Testis (tissue), 3 donors: ENCODE results near the gene TMEM8B. TPM values are rescaled to one million over a fixed set of nuclear protein-coding genes. Genes with fewer than 3 reads are reported as not detected.

Source experiments
- DNase-seq: peaks from one replicate; pipeline ENCODE4 v3.0.0-alpha.2; 2019
- H3K27ac ChIP-seq, 2 donors: fragments of 200-600 bp; sonication (generic); one replicate each; pipeline ENCODE4 v1.5.1; 2019
- H3K27me3 ChIP-seq: fragments of 200-600 bp; sonication (generic); one replicate; pipeline ENCODE4 v1.5.1; 2019
- H3K36me3 ChIP-seq: fragments of 200-600 bp; sonication (generic); one replicate; pipeline ENCODE4 v1.5.1; 2017; ENCODE audit warnings: low read depth; ENCODE audit errors: missing control alignments
- H3K4me1 ChIP-seq: fragments of 200-600 bp; sonication (generic); one replicate; pipeline ENCODE4 v1.5.1; 2019
- H3K4me3 ChIP-seq, 2 donors: fragments of 200-600 bp; sonication (generic); one replicate each; pipeline ENCODE4 v1.5.1; 2017 to 2019
- H3K9me3 ChIP-seq: fragments of 200-600 bp; sonication (generic); one replicate; pipeline ENCODE4 v1.5.1; 2017
- POLR2A ChIP-seq: fragments of 450-650 bp; IDR thresholded peaks from one replicate; pipeline ENCODE4 v1.6.1; 2017; ENCODE audit warnings: antibody characterized with exemption, mild to moderate bottlenecking, moderate library complexity
- WGBS, 2 donors: methylation state at CpG; one replicate each; pipeline ENCODE4 v1.1.5; 2018; 5-methylcytosine and 5-hydroxymethylcytosine counted together
- intact Hi-C: fragments of 100-400 bp; cut with DNase I; formaldehyde crosslinking; loops from one replicate; pipeline ENCODE4 v1.15.1; 2023; ENCODE audit warnings: low total_unique reads
- polyA plus RNA-seq: library from polyadenylated mRNA; stranded (reverse); fragments of 350-450 nt; fragmentation: Illumina TruSeq; extraction: RNeasy Lipid Tissue Mini Kit (QIAGEN cat#74804); gene quantifications from one replicate; pipeline ENCODE4 v1.2.3, GENCODE V29; 2014; ENCODE audit warnings: low read depth, low replicate concordance; ENCODE audit not compliant: insufficient read depth
- total RNA-seq, 2 donors: library from RNA; depleted of rRNA; stranded (reverse); fragments of >200 nt; gene quantifications; one replicate each; pipeline ENCODE4 v1.2.3, GENCODE V29; 2016
- TF ChIP-seq, protein P1 (sequence below), 3 experiments: fragments of 450-650 bp in 2 of 3; fragments of 200-600 bp in 1 of 3; sonication (generic) in 1 of 3; IDR thresholded peaks; one replicate each; pipeline ENCODE4 v1.5.1; 2016 to 2019; ENCODE audit warnings: antibody characterized with exemption in 3 of 3, mild to moderate bottlenecking in 2 of 3, moderate library complexity in 1 of 3

Gene TMEM8B
- total and polyA plus RNA-seq, 3 donors from 2014 or later: 22.2 to 24.6 (median 24.5) TPM

GRCh38 chr9:35798658-35799374 lies 30.2 kb upstream of the TMEM8B start:
- intact Hi-C loops: no loop called here
- Histone ChIP-seq H3K4me3 (no peak overlapping the region), H3K4me1 (no peaks in the 10 kb centered on the region), H3K36me3 (no peaks in the 10 kb centered on the region), H3K27me3 (no peaks in the 10 kb centered on the region), H3K27ac (no peak overlapping the region), H3K9me3 (no peaks in the 10 kb centered on the region)
- DNase-seq: no peak
- TF ChIP-seq POLR2A: no peak
- TF ChIP-seq, protein P1, sequence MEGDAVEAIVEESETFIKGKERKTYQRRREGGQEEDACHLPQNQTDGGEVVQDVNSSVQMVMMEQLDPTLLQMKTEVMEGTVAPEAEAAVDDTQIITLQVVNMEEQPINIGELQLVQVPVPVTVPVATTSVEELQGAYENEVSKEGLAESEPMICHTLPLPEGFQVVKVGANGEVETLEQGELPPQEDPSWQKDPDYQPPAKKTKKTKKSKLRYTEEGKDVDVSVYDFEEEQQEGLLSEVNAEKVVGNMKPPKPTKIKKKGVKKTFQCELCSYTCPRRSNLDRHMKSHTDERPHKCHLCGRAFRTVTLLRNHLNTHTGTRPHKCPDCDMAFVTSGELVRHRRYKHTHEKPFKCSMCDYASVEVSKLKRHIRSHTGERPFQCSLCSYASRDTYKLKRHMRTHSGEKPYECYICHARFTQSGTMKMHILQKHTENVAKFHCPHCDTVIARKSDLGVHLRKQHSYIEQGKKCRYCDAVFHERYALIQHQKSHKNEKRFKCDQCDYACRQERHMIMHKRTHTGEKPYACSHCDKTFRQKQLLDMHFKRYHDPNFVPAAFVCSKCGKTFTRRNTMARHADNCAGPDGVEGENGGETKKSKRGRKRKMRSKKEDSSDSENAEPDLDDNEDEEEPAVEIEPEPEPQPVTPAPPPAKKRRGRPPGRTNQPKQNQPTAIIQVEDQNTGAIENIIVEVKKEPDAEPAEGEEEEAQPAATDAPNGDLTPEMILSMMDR (IDR thresholded peaks at IDR 0.05): no peak
- WGBS, 2 donors: 88 to 95% methylated on average over 3 to 4 of the region's 4 CpGs

- no peak overlapping the region for H3K27ac ChIP-seq
- 80 to 84% methylated on average over 7 of the region's 7 CpGs for WGBS, 2 donors
- no peaks in the 10 kb centered on the region for H3K27me3 ChIP-seq
- H3K4me3 ChIP-seq: no peak overlapping the region
- H3K36me3 ChIP-seq: no peaks in the 10 kb centered on the region
- intact Hi-C loops: no loop called here
- no peak for TF ChIP-seq POLR2A
- TF ChIP-seq, protein P1 (IDR thresholded peaks at IDR 0.05): no peak
- H3K4me1 ChIP-seq: no peaks in the 10 kb centered on the region
- no peak for DNase-seq
- H3K9me3 ChIP-seq: no peaks in the 10 kb centered on the region
Observed at GRCh38 chr9:35800530-35800929, 28.5 kb upstream of the TMEM8B start.

DNA sequence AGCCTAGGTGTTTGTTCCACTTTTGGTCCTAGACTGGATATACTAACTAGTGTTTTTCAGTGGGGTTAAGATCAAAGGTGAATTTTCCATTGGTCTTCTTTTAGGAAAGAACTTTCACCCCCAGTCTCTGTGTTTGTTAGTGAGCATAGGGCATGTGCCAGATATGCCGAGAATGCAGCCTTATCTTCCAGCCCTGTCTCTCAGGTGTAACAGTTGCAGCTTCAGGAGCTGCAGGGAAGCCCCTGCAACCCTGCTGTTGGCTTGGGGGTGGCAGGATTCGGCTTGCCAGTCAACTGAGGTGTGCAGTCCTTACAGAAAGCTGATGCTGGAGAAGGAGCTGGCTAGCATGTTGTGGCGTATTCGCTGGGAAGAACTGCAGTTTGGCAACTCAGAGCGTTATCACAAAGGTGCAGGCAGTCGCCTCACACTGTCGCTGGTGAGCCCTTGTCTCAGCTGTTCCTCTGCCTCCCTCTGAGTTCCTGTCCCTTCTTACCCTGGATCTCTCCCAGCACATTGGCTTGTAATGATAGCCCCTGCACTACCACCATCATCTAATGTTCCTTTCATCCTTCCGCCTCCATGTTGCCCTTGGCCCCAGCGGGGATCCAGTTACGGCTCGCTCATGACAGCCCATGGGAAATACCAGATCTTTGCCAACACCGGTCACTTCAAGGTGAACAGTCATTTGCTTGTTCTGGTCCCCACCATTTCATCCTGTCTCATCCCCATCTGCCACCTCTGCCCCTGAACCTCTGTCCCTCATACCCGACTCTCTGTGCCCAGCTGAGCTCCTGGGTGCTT lies 27.5 kb upstream of the TMEM8B start:
- WGBS, 2 donors: 90 to 94% methylated on average over 13 of the region's 13 CpGs
- no peaks in the 10 kb centered on the region for H3K36me3 ChIP-seq
- DNase-seq: no peak
- H3K9me3 ChIP-seq: no peaks in the 10 kb centered on the region
- no peak for TF ChIP-seq POLR2A
- TF ChIP-seq, protein P1 (IDR thresholded peaks at IDR 0.05): no peak
- H3K27me3 ChIP-seq: no peaks in the 10 kb centered on the region
- H3K4me3 ChIP-seq: no peak overlapping the region
- intact Hi-C loops: no loop called here
- no peak overlapping the region for H3K27ac ChIP-seq
- no peaks in the 10 kb centered on the region for H3K4me1 ChIP-seq

GRCh38 chr9:35806101-35806500 lies 22.9 kb upstream of the TMEM8B start:
- WGBS, 2 donors: 94 to 98% methylated on average over 8 of the region's 8 CpGs
- no peak for DNase-seq
- no peaks in the 10 kb centered on the region for H3K27me3 ChIP-seq
- no peak overlapping the region for H3K4me3 ChIP-seq
- H3K27ac ChIP-seq: no peak overlapping the region
- no peaks in the 10 kb centered on the region for H3K9me3 ChIP-seq
- peaks cover under 1% of the 10 kb centered on the region for H3K4me1 ChIP-seq
- intact Hi-C loops: no loop called here
- H3K36me3 ChIP-seq: no peaks in the 10 kb centered on the region
- TF ChIP-seq POLR2A: no peak
- TF ChIP-seq, protein P1 (IDR thresholded peaks at IDR 0.05): no peak
